Ishikawa (cell line): ENCODE results near the gene AGER.

Experiments used
- CREB1 ChIP-seq: IDR thresholded peaks from 2 replicates; pipeline ENCODE4 v1.6.1; 2012; ENCODE audit warnings: low read depth
- EP300 ChIP-seq: IDR thresholded peaks from 2 replicates; pipeline ENCODE4 v1.6.1; 2012; ENCODE audit warnings: borderline replicate concordance
- FOXM1 ChIP-seq: IDR thresholded peaks from 2 replicates; pipeline ENCODE4 v1.6.1; 2012; ENCODE audit warnings: low read depth, borderline replicate concordance
- NFIC ChIP-seq: IDR thresholded peaks from 2 replicates; pipeline ENCODE4 v1.6.1; 2012
- RAD21 ChIP-seq: IDR thresholded peaks from 2 replicates; pipeline ENCODE4 v1.6.1; 2012; ENCODE audit warnings: low read depth
- TCF12 ChIP-seq: IDR thresholded peaks from 2 replicates; pipeline ENCODE4 v1.6.1; 2012; ENCODE audit warnings: low read depth
- YY1 ChIP-seq: IDR thresholded peaks from 2 replicates; pipeline ENCODE4 v1.6.1; 2012; ENCODE audit warnings: low read depth
- ZBTB7A ChIP-seq: IDR thresholded peaks from 2 replicates; pipeline ENCODE4 v1.6.1; 2012; ENCODE audit warnings: low read depth
- TF ChIP-seq, protein P1 (sequence below): IDR thresholded peaks from 2 replicates; pipeline ENCODE4 v1.6.1; 2012; ENCODE audit warnings: low read depth, mild to moderate bottlenecking
- TF ChIP-seq, protein P2 (sequence below): IDR thresholded peaks from 2 replicates; pipeline ENCODE4 v1.6.1; 2012

DNA sequence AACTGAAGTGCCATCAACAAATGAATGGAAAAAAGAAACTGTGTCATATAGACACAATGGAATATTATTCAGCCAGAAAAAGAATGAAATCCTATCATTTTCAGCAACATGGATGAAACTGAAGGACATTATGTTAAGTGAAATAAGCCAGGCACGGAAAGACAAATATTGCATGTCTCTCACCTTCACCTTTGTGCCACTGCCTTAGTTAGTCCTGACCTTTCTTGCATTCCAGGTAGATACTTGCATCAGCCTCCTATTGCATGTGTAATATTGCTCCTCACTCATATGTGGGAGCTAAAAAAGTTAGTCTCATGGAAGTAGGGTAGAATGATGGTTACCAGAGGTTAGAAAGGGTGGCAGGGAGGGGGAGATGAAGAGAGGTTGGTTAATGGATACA is 24.9 kb upstream of the AGER start:
- no peak for TF ChIP-seq CREB1
- no peak for TF ChIP-seq TCF12
- no peak for TF ChIP-seq EP300
- TF ChIP-seq, protein P1, sequence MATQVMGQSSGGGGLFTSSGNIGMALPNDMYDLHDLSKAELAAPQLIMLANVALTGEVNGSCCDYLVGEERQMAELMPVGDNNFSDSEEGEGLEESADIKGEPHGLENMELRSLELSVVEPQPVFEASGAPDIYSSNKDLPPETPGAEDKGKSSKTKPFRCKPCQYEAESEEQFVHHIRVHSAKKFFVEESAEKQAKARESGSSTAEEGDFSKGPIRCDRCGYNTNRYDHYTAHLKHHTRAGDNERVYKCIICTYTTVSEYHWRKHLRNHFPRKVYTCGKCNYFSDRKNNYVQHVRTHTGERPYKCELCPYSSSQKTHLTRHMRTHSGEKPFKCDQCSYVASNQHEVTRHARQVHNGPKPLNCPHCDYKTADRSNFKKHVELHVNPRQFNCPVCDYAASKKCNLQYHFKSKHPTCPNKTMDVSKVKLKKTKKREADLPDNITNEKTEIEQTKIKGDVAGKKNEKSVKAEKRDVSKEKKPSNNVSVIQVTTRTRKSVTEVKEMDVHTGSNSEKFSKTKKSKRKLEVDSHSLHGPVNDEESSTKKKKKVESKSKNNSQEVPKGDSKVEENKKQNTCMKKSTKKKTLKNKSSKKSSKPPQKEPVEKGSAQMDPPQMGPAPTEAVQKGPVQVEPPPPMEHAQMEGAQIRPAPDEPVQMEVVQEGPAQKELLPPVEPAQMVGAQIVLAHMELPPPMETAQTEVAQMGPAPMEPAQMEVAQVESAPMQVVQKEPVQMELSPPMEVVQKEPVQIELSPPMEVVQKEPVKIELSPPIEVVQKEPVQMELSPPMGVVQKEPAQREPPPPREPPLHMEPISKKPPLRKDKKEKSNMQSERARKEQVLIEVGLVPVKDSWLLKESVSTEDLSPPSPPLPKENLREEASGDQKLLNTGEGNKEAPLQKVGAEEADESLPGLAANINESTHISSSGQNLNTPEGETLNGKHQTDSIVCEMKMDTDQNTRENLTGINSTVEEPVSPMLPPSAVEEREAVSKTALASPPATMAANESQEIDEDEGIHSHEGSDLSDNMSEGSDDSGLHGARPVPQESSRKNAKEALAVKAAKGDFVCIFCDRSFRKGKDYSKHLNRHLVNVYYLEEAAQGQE = no peak
- TF ChIP-seq YY1 = no peak
- TF ChIP-seq, protein P2, sequence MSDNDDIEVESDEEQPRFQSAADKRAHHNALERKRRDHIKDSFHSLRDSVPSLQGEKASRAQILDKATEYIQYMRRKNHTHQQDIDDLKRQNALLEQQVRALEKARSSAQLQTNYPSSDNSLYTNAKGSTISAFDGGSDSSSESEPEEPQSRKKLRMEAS = no peak
- TF ChIP-seq FOXM1 = no peak
- TF ChIP-seq NFIC = no peak
- no peak for TF ChIP-seq ZBTB7A
- TF ChIP-seq RAD21 = no peak
